Naive thymus-derived CD8-positive, alpha-beta T cell (primary cell): Measurements from ENCODE around the gene CASKIN2. TPM values are rescaled to one million over a fixed set of nuclear protein-coding genes. Genes with fewer than 3 reads are reported as not detected.

Source experiments
- ATAC-seq, 2 donors: fragments of 150-1000 bp; cut with Tn5 transposase in 1 of 2; sonication (Bioruptor Pico), chemical (Tn5 transposase) in 1 of 2; 1 replicate in 1 of 2; 2 replicates in 1 of 2; pipeline ENCODE4 v1.10.0; 2021; ENCODE audit warnings: mild to moderate bottlenecking in 2 of 2, moderate library complexity in 2 of 2
- POLR2A ChIA-PET: fragments of 350-600 bp; sonication (Branson Sonifier 250); formaldehyde crosslinking; loops from one replicate; lab custom pipeline; 2021; ENCODE audit warnings: antibody characterized with exemption; lab: Charles Lee
- DNase-seq, 10 donors: peaks; one replicate each; pipeline versions ENCODE4 v3.0.0 to v3.0.0-alpha.2; 2020 to 2022
- H3K27ac Mint-ChIP-seq, 10 donors: one replicate each; pipeline ENCODE4 v1.8.0; 2020 to 2022; ENCODE audit warnings: mild to moderate bottlenecking in 10 of 10, mixed read lengths in 10 of 10, moderate library complexity in 4 of 10, inconsistent platforms in 1 of 10
- H3K27me3 Mint-ChIP-seq, 5 donors: one replicate each; pipeline ENCODE4 v1.8.0; 2021 to 2022; ENCODE audit warnings: mixed read lengths in 5 of 5
- H3K36me3 Mint-ChIP-seq, 3 donors: one replicate each; pipeline ENCODE4 v1.8.0; 2020 to 2022; ENCODE audit warnings: mixed read lengths in 3 of 3, mild to moderate bottlenecking in 2 of 3, inconsistent platforms in 1 of 3
- H3K4me1 Mint-ChIP-seq, 4 donors: one replicate each; pipeline ENCODE4 v1.8.0; 2021 to 2022; ENCODE audit warnings: mixed read lengths in 4 of 4
- H3K4me3 Mint-ChIP-seq, 10 donors: one replicate each; pipeline ENCODE4 v1.8.0; 2020 to 2022; ENCODE audit warnings: mild to moderate bottlenecking in 10 of 10, mixed read lengths in 10 of 10, moderate library complexity in 6 of 10, inconsistent platforms in 1 of 10
- H3K9me3 Mint-ChIP-seq, 9 donors: one replicate each; pipeline ENCODE4 v1.8.0; 2020 to 2022; ENCODE audit warnings: mixed read lengths in 9 of 9, mild to moderate bottlenecking in 3 of 9, inconsistent platforms in 1 of 9, moderate library complexity in 1 of 9
- polyA plus RNA-seq, 3 donors: library from polyadenylated mRNA; unstranded; fragments of 300-500 nt; fragmentation: Illumina TruSeq; gene quantifications; one replicate each; pipeline ENCODE4 v1.2.3, GENCODE V29; 2021
- total RNA-seq, 8 experiments: library from RNA in 2 of 8; stranded (reverse) in 2 of 8; gene quantifications; one replicate each; pipeline ENCODE4 v1.2.3 and lab custom pipeline; 2021 to 2026

Gene CASKIN2
- total and polyA plus RNA-seq, 5 experiments from 2014 or later = 0.05 to 0.80 (median 0.62) TPM

DNA sequence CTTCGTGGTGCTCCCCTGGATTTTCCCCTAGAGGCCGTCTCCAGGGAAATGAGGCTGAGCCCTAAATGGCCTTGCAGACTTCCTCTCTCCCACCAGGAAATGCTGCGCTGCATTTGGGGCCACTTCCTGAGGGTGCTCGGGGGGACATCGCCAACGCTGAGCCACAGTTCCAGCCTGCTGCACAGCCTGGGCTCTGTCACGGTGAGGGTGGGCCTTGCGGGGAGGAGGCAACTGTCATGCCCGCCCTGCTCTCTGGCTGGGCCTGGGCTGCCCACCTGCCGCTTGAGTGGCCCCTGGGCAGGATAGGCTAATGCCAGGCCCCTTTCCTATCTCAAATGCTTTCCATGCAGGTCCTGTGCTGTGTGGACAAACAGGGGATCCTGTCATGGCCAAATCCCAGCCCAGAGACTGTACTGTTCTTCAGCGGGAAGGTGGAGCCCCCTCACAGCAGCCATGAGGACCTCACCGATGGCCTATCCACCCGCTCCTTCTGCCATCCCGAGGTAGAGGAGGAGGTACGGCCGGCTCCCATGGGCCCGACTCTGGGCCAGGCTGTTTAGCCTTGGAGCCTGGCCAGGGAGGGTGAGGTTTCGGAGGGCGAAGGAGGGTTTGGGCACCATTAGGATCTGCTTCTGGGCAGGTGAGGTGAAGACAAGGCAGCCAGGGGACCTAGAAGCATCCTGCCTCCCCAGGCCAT lies 24.2 kb downstream of the CASKIN2 start:
- peaks cover 0 to 30% (median 17%) of the 10 kb centered on the region in 3 donors for H3K36me3 Mint-ChIP-seq
- H3K4me1 Mint-ChIP-seq = peaks cover 13 to 31% (median 26%) of the 10 kb centered on the region in 4 donors
- peak overlapping the region in 1 of 10 donors; percentile 8 for H3K4me3 Mint-ChIP-seq
- ATAC-seq (no peak), DNase-seq (no peak)
- H3K27ac Mint-ChIP-seq = peak overlapping the region in 2 of 10 donors; percentile 39 to 68
- no peaks in the 10 kb centered on the region for H3K27me3 Mint-ChIP-seq
- H3K9me3 Mint-ChIP-seq = no peaks in the 10 kb centered on the region
- POLR2A ChIA-PET = no interaction called here

DNA sequence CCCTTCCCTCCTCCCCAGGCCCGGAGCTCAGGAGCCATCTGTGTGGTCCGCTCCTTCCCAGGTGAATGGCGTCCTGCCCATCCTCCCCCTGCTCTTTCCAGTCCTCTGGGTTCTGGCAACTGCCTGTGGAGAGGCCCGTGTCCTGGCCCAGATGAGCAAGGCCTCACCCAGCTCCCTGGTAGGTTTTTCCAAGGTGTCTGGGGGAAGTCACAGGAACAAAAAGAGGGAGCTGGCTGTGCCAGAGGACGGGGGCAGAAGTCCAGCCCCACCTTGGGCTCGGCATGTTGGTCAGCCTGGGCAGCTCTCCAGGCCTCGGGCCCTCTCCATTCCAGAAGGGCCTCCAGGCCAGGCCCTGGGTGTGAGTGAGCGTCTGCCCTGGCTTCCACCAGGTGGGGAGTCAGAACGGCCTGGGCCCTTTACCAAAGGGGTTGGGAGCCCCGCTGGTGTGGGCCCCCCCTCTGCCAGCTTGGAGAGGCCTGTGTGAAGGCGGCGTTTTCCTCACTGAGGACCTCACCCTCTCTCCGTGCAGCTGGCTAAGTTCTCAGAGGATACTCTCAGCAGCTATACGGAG lies 25.1 kb downstream of the CASKIN2 start:
- POLR2A ChIA-PET = interaction anchor here (1.1 kb wide), 1 partner anchor 10 kb away, joined by 5 read pairs; no protein-coding TSS in a partner anchor
- H3K9me3 Mint-ChIP-seq = no peaks in the 10 kb centered on the region
- ATAC-seq (no peak), DNase-seq (no peak)
- peaks cover 0 to 24% (median 17%) of the 10 kb centered on the region in 3 donors for H3K36me3 Mint-ChIP-seq
- H3K27ac Mint-ChIP-seq = peak overlapping the region in 4 of 10 donors; percentile 23 to 72 (median 37)
- H3K4me1 Mint-ChIP-seq = peaks cover 13 to 33% (median 27%) of the 10 kb centered on the region in 4 donors
- H3K4me3 Mint-ChIP-seq = no peak overlapping the region
- H3K27me3 Mint-ChIP-seq = no peaks in the 10 kb centered on the region

DNA sequence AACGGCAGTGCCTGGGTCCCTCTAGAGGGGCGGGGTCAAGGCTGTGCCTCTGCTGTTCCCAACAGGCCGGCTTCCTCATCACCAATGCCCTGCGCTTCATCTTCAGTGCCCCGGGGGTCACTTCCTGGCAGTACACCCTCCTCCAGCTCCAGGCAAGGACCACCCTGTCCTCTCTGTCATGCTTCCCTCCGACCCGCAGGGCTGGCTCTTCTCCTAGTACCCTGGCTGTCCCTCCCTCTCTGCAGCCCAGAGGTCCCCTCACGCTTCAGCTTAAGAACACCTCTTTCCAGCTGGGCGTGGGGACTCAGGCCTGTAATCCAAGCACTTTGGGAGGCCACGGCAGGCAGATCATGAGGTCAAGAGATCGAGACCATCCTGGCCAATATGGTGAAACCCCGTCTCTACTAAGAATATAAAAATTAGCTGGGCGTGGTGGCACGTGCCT lies 25.8 kb downstream of the CASKIN2 start:
- Mint-ChIP-seq H3K36me3 (peaks cover 0 to 20% (median 16%) of the 10 kb centered on the region in 3 donors), H3K4me3 (peak overlapping the region in 3 of 10 donors; percentile 36 to 56 (median 50)), H3K4me1 (peaks cover 15 to 33% (median 30%) of the 10 kb centered on the region in 4 donors), H3K27ac (peak overlapping the region; percentile 20 to 99 (median 72)), H3K27me3 (no peaks in the 10 kb centered on the region), H3K9me3 (no peaks in the 10 kb centered on the region)
- no peak for ATAC-seq
- no peak for DNase-seq
- POLR2A ChIA-PET = interaction anchor here (1.1 kb wide), 1 partner anchor 9 kb away, joined by 5 read pairs; no protein-coding TSS in a partner anchor

DNA sequence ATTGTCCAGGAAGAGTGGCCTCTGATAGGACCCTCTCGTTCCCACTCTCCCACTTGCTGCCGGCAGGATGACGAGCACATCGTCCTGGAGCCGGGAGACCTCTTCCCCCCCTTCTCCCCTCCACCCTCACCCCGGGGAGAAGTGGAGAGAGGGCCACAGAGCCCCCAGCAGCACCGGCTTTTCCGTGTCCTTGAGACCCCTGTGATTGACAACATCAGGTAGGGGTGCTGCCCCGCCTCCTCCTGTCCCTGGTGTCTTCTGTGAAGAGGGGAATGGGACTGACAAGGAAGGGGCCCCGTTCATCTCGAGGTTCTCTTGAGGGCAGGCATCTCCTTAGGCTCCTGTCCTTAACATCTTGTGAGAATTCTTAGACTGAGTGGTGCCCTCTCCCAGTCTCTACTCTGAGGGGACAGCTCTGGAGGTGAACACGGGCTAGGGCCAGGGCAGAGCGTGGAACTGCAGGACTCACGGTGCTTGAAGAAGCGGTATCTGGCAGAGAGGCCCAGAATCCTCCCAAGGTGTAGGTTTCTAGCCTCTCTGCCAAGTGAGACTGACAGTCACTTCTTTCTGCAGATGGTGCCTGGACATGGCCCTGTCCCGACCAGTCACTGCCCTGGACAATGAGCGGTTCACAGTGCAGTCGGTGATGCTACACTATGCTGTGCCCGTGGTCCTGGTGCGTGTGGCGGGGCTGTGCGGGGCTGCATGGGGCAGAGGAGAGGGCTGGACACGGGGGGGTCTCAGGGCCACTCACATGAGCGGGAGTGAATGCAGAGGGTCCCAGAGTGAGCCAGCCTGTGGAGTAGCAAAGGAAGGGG lies 26.4 kb downstream of the CASKIN2 start:
- no peaks in the 10 kb centered on the region for H3K9me3 Mint-ChIP-seq
- H3K36me3 Mint-ChIP-seq = peaks cover 0 to 18% (median 13%) of the 10 kb centered on the region in 3 donors
- peak overlapping the region; percentile 58 to 99 (median 98) for H3K27ac Mint-ChIP-seq
- no peak for ATAC-seq
- peaks cover 15 to 33% (median 30%) of the 10 kb centered on the region in 4 donors for H3K4me1 Mint-ChIP-seq
- POLR2A ChIA-PET = interaction anchor here (1.1 to 2.7 kb wide), 4 partner anchors 8 to 200 kb away, joined by 3 to 29 read pairs (median 6); partner anchors contain the start of genes SLC25A19 and TMEM94
- no peaks in the 10 kb centered on the region for H3K27me3 Mint-ChIP-seq
- DNase-seq = no peak
- peak overlapping the region in 6 of 10 donors; percentile 10 to 83 (median 36) for H3K4me3 Mint-ChIP-seq

DNA sequence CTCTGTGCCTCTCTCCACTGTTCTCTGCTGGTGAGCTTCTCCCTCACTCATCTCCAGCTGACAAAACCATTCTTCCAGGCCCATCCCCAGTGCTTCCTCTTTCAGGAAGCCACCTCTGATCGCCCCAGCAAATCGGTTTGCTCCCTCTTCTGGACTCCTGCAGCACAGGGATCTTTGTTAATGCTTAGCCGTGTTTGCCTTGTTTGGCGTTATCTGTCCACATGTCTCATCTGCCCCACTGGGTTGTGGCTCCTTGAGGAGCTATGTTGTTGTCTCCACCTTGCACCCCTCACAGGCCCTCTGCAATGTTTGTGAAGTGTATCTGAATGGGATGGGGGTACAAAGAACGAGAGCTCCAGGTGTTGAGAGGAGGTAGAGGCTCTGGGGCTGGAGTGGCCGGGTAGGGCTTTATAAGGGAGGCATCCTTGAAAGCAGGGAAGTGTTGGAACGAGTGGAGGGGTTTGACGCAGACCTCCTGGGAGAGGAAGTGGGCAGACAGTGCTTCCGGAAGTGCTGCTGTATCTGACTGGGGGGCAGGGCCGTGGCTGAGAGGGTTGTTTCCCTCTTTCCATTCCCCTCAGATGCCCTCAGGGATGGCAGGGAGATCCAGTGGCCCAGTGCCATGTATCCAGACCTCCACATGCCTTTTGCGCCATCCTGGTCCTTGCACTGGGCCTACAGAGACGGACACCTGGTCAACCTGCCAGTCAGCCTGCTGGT lies 27.8 kb downstream of the CASKIN2 start:
- no peaks in the 10 kb centered on the region for H3K9me3 Mint-ChIP-seq
- POLR2A ChIA-PET = interaction anchor here (0.5 to 2.7 kb wide), 16 partner anchors 9 to 309 kb away, joined by 3 to 29 read pairs (median 4); partner anchors contain the start of genes CASKIN2, GRB2, RECQL5 and SLC25A19
- DNase-seq (peak; percentile 27 to 75 (median 57)), ATAC-seq (peak; percentile 95 to 96)
- H3K27me3 Mint-ChIP-seq = no peaks in the 10 kb centered on the region
- H3K36me3 Mint-ChIP-seq = peaks cover 0 to 20% (median 10%) of the 10 kb centered on the region in 3 donors
- peak overlapping the region; percentile 68 to 93 (median 81) for H3K4me3 Mint-ChIP-seq
- peak overlapping the region; percentile 97 to 99 (median 98) for H3K27ac Mint-ChIP-seq
- peaks cover 20 to 42% (median 34%) of the 10 kb centered on the region in 4 donors for H3K4me1 Mint-ChIP-seq

DNA sequence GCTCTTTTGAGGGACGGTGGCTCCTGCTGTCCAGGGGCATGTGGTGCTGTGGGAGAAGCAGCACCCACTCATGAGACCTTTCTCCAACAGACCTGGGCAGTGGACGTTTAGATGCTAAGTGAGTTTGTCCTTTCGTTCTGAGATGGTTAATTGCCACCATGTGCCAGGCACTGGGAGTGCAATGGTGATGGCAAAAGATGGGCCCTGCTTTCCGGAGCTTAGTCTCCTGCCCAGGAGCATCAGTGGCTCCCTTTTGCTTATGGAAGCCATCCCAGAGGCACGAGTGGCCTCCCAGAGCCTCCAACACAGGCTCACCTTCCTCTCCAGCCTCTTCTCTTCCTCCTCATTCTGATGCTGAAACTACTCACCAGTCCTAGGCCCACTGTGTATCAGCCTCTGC lies 28.4 kb downstream of the CASKIN2 start:
- POLR2A ChIA-PET = interaction anchor here (0.6 to 2.7 kb wide), 12 partner anchors 9 to 1956 kb away, joined by 3 to 29 read pairs (median 4); partner anchors contain the start of genes CASKIN2, GRB2, RECQL5 and TMEM94
- Mint-ChIP-seq H3K27me3 (no peaks in the 10 kb centered on the region), H3K36me3 (peaks cover 0 to 17% (median 9%) of the 10 kb centered on the region in 3 donors), H3K4me3 (peak overlapping the region; percentile 68 to 93 (median 81)), H3K27ac (peak overlapping the region; percentile 97 to 99 (median 98)), H3K9me3 (no peaks in the 10 kb centered on the region), H3K4me1 (peaks cover 20 to 43% (median 34%) of the 10 kb centered on the region in 4 donors)
- DNase-seq (no peak), ATAC-seq (no peak)

DNA sequence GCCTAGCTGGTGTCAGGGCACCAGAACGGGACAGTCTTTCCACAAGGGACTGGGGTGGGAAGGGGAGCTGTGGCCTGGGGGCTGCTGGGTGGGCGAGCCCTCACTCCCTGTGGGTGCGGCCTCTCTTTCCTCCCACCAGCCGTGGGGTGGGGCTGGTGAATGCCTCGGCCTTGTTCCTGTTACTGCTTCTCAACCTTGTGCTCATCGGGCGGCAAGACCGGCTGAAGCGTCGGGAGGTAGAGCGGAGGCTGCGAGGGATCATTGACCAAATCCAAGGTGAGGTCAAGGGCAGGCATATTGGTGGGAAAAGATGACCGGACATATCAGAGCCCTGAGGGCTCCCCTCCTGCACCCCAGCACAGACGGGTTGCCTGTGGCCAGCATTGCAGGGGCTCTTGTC lies 29.2 kb downstream of the CASKIN2 start:
- Mint-ChIP-seq H3K36me3 (peaks cover 0 to 12% (median 6%) of the 10 kb centered on the region in 3 donors), H3K9me3 (no peaks in the 10 kb centered on the region), H3K4me1 (peaks cover 20 to 43% (median 34%) of the 10 kb centered on the region in 4 donors), H3K4me3 (peak overlapping the region in 9 of 10 donors; percentile 15 to 82 (median 52)), H3K27ac (peak overlapping the region; percentile 97 to 99 (median 98)), H3K27me3 (no peaks in the 10 kb centered on the region)
- POLR2A ChIA-PET = interaction anchor here (0.6 to 2.7 kb wide), 3 partner anchors 30 to 1955 kb away, joined by 3 to 29 read pairs (median 3); partner anchors contain the start of gene TMEM94
- DNase-seq = no peak
- ATAC-seq = no peak

DNA sequence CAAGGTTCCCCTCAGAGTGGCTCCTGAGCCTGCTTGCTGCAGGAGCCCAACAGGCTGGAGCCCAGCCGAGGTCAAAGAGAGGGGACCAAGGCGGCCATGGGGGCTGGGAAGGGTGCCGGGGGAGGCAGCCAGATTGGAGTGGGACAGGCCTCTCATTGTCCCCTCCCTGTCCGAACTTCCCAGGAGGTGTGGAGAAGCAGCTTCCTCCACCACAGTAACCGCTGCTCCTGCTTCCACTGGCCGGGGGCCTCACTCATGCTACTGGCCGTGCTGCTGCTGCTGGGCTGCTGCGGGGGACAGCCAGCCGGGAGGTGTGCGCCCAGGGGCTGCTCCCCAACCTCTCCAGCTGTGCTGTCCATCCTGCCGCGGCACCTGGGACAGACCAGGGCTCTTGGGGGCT lies 29.6 kb downstream of the CASKIN2 start:
- H3K27me3 Mint-ChIP-seq = no peaks in the 10 kb centered on the region
- no peaks in the 10 kb centered on the region for H3K9me3 Mint-ChIP-seq
- H3K4me1 Mint-ChIP-seq = peaks cover 20 to 46% (median 34%) of the 10 kb centered on the region in 4 donors
- DNase-seq (no peak), ATAC-seq (no peak)
- peak overlapping the region in 2 of 10 donors; percentile 97 to 98 for H3K27ac Mint-ChIP-seq
- H3K4me3 Mint-ChIP-seq = no peak overlapping the region
- POLR2A ChIA-PET = interaction anchor here (0.6 kb wide), 1 partner anchor 50 kb away, joined by 3 read pairs; no protein-coding TSS in a partner anchor
- H3K36me3 Mint-ChIP-seq = peaks cover 0 to 12% (median 6%) of the 10 kb centered on the region in 3 donors

DNA sequence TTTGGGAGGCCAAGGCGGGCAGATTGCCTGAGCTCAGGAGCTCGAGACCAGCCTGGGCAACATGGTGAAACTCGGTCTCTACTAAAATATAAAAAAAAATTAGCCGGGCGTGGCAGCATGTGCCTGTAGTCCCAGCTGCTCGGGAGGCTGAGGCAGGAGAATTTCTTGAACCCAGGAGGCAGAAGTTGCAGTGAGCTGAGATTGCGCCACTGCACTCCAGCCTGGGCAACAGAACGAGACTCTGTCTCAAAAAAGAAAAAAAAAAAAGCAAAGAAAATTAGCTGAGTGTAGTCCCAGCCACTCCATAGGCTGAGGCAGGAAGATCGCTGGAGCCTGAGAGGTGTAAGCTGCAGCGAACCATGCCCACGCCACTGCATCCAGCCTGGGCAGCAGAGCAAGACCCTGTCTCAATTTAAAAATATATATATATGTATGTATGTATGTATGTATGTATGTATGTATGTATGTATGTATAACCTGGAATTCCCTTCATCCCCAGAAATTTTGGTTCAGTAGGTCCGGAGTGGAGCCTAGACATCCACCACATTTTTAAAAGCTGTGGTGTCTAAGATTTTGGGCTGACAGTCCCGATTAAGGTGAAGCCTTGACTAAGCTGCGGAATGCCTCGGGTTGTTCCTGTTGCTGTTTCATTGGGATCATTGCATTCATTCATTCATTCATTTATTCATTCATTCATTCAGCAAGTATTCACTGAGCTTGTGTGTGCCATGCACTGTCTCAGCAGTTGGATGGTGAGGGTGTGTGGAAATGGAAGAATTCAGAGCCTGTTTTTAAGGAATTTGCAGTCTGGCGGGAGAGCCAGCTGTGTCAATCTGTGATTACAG lies 33.0 kb downstream of the CASKIN2 start:
- Mint-ChIP-seq H3K4me1 (peaks cover 16 to 32% (median 19%) of the 10 kb centered on the region in 4 donors), H3K27ac (peak overlapping the region in 5 of 10 donors; percentile 3 to 90 (median 68))
- POLR2A ChIA-PET = interaction anchor here (1.1 to 1.4 kb wide), 2 partner anchors 17 to 373 kb away, joined by 3 read pairs; partner anchors contain the start of gene WBP2

DNA sequence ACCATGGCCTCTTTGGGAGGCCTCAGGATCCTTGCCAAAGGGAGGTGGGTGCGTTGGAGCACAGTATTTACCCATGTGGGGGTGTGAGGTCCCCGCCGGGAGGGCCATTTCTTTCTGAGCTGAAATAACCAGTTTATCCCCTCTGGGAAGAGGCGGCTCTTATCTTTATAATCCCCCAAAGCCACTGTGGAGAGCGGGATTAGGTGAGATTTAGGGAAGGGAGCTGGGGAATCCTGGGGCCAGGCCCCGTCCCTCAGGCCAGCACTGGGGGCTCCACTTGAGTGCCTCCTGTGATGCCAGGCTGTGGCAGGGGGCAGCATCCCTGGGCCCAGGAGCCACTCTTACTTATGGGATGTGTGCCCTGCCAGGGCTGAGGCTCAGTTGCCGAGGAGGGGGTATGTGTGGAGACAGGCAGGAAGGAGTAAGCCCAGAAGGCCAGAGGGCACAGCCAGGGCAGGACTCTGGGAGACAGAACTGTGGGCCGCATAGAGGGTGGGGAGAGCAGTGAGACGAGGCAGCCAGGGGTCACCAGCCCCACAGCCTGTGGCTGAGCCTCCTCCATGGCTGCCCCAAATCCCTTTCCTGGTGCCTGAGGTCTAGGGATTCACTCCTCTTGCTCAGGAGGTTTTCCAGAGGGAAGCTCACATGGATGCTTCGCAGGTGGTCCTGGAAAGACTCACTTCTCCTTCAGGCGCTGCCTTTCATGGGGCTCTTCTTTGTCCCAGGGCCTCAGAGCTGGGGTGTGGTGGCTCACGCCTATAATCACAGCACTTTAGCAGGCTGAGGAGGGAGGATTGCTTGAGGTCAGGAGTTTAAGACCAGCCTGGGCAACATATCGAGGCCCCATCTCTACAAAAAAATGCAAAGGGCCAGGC lies 33.9 kb downstream of the CASKIN2 start:
- H3K4me1 Mint-ChIP-seq = peaks cover 8 to 23% (median 15%) of the 10 kb centered on the region in 4 donors
- no peaks in the 10 kb centered on the region for H3K9me3 Mint-ChIP-seq
- DNase-seq (no peak), ATAC-seq (no peak)
- no peaks in the 10 kb centered on the region for H3K27me3 Mint-ChIP-seq
- POLR2A ChIA-PET = interaction anchor here (1.1 to 1.4 kb wide), 4 partner anchors 8 to 374 kb away, joined by 3 to 5 read pairs (median 3); partner anchors contain the start of gene WBP2
- peak overlapping the region in 6 of 10 donors; percentile 52 to 90 (median 72) for H3K27ac Mint-ChIP-seq
- H3K4me3 Mint-ChIP-seq = no peak overlapping the region
- peaks cover 0 to 19% (median 6%) of the 10 kb centered on the region in 3 donors for H3K36me3 Mint-ChIP-seq

More for the DNA sequence above, 33.0 kb downstream of the CASKIN2 start:
- DNase-seq = no peak
- Mint-ChIP-seq H3K4me3 (no peak overlapping the region), H3K9me3 (no peaks in the 10 kb centered on the region), H3K27me3 (no peaks in the 10 kb centered on the region), H3K36me3 (peaks cover 0 to 11% (median 6%) of the 10 kb centered on the region in 3 donors)
- no peak for ATAC-seq
